Activated CD8-positive, alpha-beta memory T cell treated with anti-CD3 and anti-CD28 coated beads for 4 hours (primary cell): ENCODE measurements around the gene PKP1.

Source experiments
- DNase-seq, 2 donors: peaks; one replicate each; pipeline ENCODE4 v3.0.0-alpha.2; 2020; ENCODE audit warnings: low read depth in 2 of 2

Gene PKP1

GRCh38 chr1:201260236-201260590 is 23.1 kb upstream of the PKP1 start:
- no peak for DNase-seq

GRCh38 chr1:201260648-201261311 is 22.5 kb upstream of the PKP1 start:
- DNase-seq: no peak

- no peak for DNase-seq
Measured at GRCh38 chr1:201261771-201262547, 21.3 kb upstream of the PKP1 start.

GRCh38 chr1:201262963-201263608 is 20.2 kb upstream of the PKP1 start:
- no peak for DNase-seq

- DNase-seq: no peak
Measured at GRCh38 chr1:201264072-201264471, 19.2 kb upstream of the PKP1 start.

GRCh38 chr1:201264554-201264953 is 18.8 kb upstream of the PKP1 start:
- DNase-seq: no peak

- no peak for DNase-seq
Measured at GRCh38 chr1:201265756-201266155, 17.6 kb upstream of the PKP1 start.

GRCh38 chr1:201266276-201266675 is 17.0 kb upstream of the PKP1 start:
- no peak for DNase-seq

- no peak for DNase-seq
Measured at GRCh38 chr1:201266774-201267173, 16.5 kb upstream of the PKP1 start.

GRCh38 chr1:201267481-201268229 is 15.7 kb upstream of the PKP1 start:
- no peak for DNase-seq

- DNase-seq: no peak
Measured at GRCh38 chr1:201268604-201269151, 14.6 kb upstream of the PKP1 start.

GRCh38 chr1:201269281-201269680 is 14.0 kb upstream of the PKP1 start:
- no peak for DNase-seq

GRCh38 chr1:201269900-201270410 is 13.4 kb upstream of the PKP1 start:
- DNase-seq: no peak

GRCh38 chr1:201270616-201271390 is 12.5 kb upstream of the PKP1 start:
- no peak for DNase-seq

- DNase-seq: no peak
Measured at GRCh38 chr1:201272799-201273198, 10.5 kb upstream of the PKP1 start.

GRCh38 chr1:201274616-201275252 is 8.6 kb upstream of the PKP1 start:
- no peak for DNase-seq

GRCh38 chr1:201275253-201275666 is 8.0 kb upstream of the PKP1 start:
- no peak for DNase-seq

GRCh38 chr1:201276891-201277290 is 6.4 kb upstream of the PKP1 start:
- no peak for DNase-seq

GRCh38 chr1:201277441-201277840 is 5.9 kb upstream of the PKP1 start:
- no peak for DNase-seq

- no peak for DNase-seq
Measured at GRCh38 chr1:201279313-201279712, 4.0 kb upstream of the PKP1 start.
